GM19467 (cell line): ENCODE results near the gene SIGLEC11.
"Not testable (repeated sequence)": the region's sequence is repeated elsewhere in the genome, so short reads cannot be mapped to it uniquely, and the experiment has no call there.

Experiments used
- ATAC-seq: cut with Tn5 transposase; IDR thresholded peaks from one replicate; pipeline ENCODE4 v1.9.1; 2021; ENCODE audit warnings: mild to moderate bottlenecking, moderate library complexity; ENCODE audit not compliant: unreplicated experiment

SIGLEC11 gene

DNA sequence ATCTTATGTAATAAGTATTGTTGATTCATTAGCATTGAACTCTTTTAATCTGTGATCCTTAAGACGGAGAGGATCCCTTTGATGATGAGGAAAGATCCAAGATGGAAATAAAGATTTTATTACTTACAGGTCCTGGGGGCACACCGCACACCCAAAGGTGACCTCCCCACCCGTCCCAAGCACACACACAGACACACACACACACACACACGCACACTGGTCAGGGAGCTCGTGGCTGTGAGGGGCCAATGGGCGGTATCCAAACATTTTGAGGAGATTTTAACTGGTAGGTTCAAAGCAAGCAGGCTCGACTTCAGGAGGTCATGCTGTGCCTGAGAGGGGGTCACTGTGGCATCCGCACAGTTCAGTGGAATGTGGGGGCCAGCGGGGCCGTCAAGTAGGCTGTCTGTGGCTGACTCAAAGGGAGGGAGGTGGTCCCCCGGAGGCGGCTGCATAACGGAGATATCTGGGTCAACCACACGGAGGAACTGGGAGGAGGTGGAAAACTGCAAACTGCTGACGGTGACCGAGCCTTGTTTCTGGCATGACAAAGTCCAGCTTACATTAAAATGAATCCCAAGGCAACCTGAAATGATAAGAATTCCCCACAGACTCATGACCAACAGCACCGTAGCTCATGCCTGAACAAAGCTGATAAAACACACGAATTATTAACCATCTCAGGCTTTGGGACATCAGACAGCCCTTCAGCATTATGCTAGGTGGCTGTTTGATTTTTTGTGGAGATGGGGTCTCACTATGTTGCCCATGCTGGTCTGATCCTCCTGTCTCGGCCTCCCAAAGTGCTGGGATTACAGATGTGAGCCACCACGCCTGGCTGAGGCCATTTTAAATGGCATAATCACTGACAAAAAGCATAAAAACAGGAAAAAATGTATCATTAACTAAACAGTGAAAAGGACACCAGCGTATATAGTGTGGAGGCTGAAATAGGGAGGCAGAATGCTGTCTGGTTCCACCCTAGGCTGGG is 20.9 kb upstream of the SIGLEC11 start:
- no peak for ATAC-seq

DNA sequence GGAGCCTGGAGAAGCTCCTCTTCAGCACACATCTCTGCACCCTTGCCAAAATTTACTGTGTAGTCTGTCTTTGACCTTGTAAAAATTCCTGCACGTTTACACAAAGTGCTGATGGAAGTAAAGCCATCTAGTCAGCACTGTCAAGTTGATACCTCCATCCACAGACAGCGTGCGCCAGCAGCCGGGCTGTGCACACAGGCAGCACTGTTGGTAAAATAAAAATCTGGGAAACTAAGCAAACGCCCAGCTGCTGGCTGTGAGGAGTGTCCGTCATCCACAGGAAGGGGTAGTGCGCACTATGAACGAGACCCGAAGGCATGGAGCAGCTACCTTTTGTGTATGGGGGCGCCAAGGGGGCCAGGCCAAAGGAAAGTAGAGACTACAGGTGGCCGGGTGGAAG is 17.4 kb upstream of the SIGLEC11 start:
- ATAC-seq, result no peak

DNA sequence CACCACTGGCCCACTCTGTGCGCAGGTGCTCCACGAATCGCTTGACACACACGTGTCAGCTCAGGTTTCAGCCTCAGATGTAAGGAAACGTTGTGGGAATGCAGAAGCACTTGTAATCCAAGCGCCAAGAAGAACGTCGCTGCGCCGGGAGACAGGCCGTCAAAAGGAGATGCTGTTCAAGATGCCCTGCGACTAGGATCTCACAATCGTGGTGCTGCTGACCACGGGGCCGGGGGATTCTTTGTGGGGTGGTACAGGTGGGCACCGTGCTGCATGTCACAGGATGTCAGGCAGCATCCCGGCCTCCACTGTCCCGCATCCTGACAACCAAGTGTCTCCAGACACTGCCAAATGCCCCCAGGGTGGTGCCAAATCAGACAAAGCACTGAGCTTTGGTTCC is 16.9 kb upstream of the SIGLEC11 start:
- no peak for ATAC-seq

DNA sequence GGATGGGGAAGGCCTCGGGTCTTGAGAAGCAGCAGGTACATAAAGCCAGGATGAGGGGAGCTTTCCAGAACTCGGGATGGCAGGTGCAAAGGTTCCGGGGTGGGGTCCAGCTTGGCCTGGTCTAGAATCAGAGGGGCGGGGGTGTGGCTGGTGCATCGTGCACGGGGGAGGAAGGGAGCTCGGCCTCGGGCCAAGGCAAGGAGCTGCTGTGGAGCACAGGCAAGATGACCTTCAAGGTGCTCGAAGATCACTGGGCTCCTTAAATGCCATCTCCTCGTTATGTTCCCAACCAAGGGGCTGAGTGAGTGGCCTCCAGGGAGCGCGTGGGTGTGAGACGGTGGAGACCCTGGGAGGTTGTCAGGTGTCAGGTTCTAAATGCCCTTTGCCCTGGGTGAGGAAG is 16.1 kb upstream of the SIGLEC11 start:
- no peak for ATAC-seq

DNA sequence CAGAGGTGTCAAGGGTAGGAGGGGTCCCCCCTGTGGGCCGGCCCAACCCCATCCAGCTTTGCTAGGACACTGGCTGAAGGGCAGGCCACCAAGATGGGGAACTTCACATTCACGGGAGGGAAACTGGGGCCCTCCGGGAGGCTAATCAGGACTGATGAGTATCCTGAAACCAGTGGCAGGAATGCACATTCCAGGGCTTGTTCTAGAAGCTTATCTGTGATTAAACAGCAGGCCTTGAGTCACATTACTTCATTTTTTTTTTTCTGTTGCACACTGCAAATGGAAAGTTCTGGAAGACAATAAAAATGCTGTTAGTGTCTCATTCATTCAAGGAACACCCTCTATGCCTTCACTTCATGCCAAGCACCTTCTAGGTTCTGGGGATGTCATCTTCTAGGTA is 15.5 kb upstream of the SIGLEC11 start:
- ATAC-seq, result no peak

DNA sequence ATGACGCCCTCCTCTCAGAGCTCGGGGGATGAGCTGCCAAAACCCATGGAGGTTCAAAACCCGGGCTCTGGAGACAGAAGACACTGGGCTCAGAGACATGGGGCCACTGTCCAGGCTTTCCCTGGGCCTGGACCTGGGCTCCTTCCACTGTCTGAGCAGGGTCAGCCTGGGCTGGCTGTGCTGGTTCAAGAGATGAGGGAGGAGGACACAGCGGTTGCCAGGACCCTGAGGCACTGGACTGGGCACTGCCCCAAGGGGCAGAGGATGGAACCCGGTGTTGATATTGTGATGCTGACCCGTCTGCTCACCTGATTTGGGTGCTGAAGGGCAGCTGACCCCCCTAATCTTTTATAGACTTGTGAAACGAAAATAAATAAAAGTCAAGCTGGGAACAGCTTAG is 14.1 kb upstream of the SIGLEC11 start:
- no peak for ATAC-seq

DNA sequence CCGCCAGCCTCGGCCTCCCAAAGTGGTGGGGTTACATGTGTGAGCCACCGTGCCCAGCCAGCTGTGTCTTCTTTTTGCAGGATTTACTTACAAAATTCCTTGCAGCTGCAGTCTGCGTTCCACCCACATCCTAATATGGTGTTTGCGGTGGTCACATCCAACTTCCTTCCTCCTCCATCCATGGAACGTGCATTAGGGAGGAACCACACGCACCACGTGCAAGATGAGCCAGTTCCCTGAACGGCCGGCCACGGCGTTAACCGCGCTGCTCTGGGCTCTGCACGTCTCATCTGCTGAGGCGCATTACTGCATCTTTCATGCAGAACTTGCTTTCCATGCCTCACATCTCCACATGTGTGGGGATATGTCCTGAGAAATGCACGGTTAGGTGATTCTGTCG is 13.0 kb upstream of the SIGLEC11 start:
- ATAC-seq, result no peak

DNA sequence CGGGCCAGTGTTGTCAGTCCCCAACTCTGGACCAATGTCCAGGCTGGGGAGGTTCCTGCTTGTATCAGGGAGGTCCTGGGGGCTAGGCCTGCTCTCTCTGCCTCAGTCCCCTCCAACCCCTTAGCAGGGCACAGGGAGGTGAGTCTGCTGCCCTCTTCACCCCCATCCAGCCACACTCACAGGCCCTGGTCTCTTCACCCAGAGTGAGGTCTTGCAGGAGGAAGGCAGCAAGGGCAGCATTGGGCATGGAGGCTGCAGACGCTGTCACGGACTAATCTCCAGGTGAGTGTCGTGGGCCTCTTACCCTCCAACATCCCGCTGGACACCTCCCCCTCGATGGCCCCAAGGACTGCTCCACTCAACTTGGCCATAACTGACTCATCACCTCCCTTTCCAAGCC is 11.9 kb upstream of the SIGLEC11 start:
- ATAC-seq, result no peak

DNA sequence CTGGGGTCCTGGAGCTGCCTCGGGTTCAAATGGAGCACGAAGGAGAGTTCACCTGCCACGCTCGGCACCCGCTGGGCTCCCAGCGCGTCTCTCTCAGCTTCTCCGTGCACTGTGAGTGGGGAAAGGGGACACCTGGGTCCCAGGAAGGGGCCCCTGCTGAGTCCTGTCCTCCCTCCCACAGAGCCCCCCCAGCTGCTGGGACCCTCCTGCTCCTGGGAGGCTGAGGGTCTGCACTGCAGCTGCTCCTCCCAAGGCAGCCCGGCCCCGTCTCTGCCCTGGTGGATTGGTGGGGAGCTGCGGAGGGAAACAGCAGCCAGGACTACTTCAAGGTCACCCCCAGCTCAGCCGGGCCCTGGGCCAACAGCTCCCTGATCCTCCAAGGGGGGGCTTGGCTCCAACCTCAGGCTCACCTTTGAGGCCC is 11.0 kb upstream of the SIGLEC11 start:
- ATAC-seq, result no peak

DNA sequence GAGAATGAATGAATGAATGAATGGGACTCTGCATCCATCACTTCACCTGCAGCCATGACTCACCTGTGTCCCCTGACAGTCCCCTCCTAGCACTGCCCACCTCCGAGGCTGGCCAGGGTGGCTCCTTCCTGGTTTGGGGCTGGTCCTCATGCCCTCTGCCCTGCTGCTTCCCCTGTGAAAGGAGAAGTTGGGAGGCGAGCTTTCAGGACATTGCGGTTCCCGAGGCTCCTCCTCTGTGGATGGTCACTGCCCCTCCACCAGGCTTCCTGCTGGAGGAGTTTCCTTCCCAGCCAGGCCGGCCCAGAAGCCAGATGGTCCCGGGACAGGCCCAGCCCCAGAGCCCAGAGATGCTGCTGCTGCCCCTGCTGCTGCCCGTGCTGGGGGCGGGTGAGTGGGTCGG is 8.4 kb upstream of the SIGLEC11 start:
- not testable (repeated sequence) for ATAC-seq

DNA sequence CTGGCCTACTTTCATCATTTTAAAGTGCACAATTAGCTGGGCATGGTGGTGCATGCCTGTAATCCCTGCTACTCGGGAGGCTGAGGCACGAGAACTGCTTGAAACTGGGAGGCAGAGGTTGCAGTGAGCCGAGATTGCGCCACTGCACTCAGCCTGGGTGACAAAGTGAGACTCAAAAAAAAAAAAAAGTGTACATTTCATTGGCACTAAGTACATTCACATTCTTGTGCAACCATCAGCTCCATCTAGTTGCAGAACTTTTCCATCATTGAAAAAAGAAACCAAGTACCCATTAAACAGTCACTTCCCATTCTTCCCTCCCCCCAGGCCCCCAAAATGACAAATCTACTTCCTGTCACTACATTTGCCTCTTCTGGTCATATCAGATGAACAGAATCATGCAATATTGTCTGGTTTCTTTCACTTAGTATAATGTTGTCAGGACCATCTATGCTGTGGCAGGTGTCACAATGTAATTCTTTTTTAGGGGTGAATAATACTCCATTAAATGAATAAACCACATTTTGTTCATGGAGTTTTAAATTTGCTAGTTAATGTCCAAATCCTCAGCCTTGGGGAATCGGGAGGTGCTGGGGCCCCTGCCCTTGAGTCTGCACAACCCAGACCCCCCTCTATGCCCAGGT is 7.4 kb upstream of the SIGLEC11 start:
- ATAC-seq, result no peak

DNA sequence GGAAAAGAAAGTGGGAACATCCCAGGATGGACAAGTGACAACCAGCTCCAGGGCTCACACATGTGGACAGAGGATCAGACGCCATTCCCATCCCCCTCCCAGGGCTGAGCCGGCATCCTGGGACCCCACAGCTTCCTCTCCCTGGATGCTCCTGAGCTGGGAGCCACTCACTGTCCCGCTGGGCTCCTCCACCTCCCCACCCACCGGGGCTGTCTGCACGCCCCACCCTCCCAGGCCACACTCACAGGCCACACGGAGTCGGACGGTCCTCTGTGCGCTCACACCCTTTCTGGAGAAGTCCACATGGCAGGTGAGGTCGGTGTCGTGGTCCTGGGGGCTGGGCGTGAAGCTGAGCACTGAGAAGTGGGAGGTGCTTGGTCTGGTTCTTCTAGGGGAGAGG is 1.1 kb downstream of the SIGLEC11 start:
- not testable (repeated sequence) for ATAC-seq

DNA sequence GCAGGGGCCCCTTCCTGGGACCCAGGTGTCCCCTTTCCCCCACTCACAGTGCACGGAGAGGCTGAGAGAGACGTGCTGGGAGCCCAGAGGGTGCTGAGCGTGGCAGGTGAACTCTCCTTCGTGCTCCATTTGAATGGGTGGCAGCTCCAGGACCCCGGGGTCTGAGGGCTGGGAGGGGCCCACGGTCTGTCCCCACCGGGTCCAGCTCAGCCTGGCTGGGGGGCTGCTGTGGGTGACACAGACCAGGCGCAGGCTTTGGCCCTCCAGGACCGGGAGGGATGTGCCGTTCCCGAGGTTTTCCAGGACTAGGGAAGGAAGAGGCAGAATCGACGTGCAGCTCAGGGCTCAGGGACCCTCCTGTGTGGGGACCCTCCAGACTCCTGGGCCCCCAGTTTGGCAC is 2.4 kb downstream of the SIGLEC11 start:
- not testable (repeated sequence) for ATAC-seq

DNA sequence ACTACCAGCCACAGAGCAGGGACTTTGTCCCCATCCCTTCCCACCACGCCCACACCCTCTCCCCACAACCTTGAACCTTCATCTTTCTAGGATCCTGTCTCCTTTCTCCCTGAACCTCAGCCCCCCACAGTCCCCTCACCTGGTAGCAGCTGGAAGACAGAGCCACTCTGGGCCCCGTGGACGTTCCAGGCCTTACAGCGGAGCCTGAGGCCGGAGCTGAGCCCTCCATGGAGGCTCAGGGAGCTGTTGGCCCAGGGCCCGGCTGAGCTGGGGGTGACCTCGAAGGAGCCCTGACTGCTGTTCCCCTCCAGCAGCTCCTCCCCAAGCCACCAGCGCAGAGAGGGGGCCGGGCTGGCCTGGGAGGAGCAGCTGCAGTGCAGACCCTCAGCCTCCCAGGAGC is 2.8 kb downstream of the SIGLEC11 start:
- ATAC-seq, result not testable (repeated sequence)

DNA sequence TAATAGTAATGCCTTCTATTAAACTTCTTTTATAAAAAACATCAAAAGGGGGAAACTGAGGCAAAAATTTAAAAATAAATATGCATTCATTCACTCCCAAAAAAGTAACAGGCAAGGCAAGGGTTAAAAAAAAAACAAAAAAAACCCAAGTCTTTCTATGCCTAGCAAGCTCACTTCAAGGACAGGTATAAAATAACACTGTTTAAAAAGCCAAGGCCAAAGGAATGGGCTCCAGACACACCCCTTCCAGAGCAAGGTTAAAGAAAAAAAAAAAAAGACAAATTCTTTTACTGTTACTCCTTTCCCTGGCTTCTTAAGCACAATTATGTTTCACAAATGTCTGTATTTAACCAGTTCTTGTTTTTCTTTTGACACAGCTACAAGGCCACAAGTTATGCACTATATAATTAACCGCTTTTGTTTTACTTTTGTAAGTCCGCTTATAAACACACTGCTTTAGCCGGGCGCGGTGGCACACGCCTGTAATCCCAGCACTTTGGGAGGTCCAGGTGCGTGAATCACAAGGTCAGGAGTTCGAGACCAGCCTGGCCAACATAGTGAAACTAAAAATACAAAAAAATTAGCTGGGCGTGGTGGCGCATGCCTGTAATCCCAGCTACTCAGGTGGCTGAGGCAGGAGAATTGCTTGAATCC is 3.6 kb downstream of the SIGLEC11 start:
- ATAC-seq, result no peak

DNA sequence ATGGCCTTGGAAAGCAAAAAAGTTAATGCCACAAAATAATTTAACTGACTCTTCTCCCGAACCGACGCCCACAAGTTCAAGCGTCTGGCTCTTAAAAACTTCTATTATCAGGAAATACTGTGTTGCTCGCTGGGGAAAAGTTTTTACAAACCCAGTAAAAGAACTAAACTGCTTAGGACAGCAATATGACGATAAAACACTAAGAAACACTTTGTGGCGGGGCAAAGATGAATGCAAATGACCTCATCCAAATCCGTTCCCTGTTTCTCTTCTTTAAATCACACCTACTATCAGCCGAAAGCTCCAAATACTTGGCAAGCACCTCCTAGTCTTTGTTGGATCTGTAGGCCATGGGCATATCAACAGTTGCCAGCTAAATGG is 4.9 kb downstream of the SIGLEC11 start:
- ATAC-seq, result no peak

DNA sequence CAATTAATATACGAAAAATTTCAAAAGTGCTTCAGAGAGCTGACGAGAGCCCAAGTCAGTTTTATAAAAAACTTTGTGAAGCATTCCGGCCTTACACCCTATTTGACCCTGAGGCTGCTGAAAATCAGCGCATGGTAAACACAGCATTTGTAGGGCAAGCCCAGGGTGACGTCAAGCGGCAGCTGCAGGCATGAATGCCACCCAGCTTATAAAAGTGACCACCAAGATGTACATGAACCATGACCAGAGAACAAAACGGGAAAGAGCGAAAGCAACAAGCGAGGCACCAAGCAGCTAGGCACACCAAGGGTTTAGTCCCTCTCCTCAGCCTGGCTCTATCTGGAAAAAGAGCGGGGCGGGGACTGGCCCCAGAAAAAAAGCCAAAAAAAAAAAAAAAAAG is 6.0 kb downstream of the SIGLEC11 start:
- ATAC-seq, result no peak

DNA sequence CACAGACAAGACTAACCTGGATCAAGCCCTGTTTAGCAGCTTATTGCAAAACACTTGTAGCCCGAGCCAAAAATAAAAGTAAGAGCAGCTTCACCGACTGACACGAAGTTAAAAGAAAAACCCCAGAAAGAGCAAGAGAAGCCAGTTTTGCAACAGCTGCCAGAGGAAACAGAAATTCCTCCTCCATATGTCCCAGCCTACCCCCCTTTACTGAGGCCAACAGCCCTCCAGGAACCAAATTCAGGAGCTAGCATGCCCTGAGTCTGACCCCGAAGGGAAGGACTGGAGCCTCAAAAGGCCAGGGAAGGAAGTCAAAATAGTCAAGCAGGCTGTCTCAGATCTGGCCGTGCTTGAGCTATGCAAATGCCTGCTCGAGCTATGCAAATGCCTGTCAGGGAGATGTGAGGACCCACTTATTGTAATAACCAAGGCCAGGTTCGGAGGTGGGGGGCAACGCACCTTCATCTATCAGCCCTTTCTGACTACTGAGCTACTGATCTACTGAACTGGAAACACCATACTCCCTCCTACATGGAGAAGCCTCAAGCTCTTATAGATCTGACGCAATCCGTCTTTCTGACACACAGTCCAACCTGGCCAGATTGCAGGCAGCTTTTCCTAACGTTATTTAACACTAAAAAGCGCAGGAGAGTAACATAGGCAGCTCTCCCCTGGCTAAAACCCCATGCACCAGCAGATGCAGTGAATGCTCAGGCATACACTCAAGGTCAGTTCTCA is 6.7 kb downstream of the SIGLEC11 start:
- ATAC-seq, result no peak

DNA sequence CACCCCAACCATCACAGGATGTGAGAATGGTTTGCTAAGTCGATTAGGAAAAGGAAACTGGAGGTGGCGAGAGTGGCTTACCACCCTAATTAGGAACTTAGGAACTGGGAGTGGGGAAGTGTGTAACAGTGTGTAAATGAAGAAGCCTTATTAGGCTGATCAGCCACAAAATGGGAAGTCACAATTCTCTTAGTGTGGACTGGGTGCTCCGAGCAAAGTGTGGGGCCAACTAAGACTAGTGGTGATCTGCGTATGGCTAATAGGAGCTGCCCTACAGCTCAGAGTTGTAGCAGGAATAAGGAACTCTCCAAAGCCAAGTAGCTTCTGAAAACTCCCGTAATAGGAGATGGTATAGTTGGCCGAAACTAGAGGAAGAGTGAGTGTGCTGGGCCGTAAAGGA is 7.6 kb downstream of the SIGLEC11 start:
- no peak for ATAC-seq

DNA sequence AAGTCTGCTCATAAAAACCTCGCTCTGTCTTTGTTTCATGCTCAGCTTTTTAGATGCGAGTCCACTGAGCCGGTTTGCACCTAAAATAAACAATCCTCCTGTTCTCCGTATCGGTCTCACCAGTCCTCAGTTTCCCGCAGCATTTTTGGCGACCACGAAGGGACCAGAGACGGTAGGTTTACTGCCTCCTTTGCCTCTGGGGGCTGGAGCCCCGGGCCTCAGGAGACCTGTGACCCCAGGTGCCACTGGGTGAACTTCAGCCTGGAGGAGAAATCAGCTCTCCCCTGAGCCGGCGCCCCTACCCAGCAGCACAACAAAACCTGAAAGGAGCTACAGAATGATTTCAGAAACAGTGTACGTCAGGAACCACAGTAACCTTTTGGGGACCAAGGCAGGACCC is 8.1 kb downstream of the SIGLEC11 start:
- no peak for ATAC-seq

DNA sequence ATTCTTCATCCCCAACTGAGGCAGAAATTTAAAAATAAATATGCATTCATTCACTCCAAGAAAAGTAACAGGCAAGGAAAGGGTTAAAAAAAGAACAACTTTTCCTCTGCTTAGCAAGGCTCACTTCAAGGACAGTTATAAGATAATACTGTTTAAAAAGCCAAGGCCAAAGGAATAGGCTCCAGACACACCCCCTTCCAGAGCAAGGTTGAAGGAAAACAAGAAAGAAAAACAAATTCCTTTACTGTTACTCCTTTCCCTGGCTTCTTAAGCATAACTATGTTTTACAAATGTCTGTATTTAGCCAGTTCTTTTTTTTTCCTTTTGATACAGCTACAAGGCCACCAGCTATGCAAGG is 8.5 kb downstream of the SIGLEC11 start:
- no peak for ATAC-seq
